SU-DHL-6 (cell line): ENCODE data around the gene MED29.

ENCODE experiments used
- H2AFZ ChIP-seq: fragments of 200-600 bp; sonication (generic); 2 replicates; pipeline ENCODE4 v1.6.1; 2014; ENCODE audit warnings: low read depth, mild to moderate bottlenecking, moderate library complexity, mixed read lengths, antibody characterized with exemption, low read length; ENCODE audit not compliant: severe bottlenecking
- H3F3A ChIP-seq: fragments of 200-600 bp; shearing (Covaris generic); 2 replicates; pipeline ENCODE4 v1.6.0; 2016; ENCODE audit warnings: antibody characterized with exemption, mild to moderate bottlenecking; ENCODE audit not compliant: insufficient read depth
- H3K27ac ChIP-seq: fragments of 200-600 bp; sonication (generic); 2 replicates; pipeline ENCODE4 v1.5.1; 2016; ENCODE audit warnings: low read depth, mild to moderate bottlenecking, low read length, moderate library complexity, mixed read lengths
- H3K27me3 ChIP-seq: fragments of 200-600 bp; sonication (generic), shearing (Covaris generic); 2 replicates; pipeline ENCODE4 v1.6.0; 2014; ENCODE audit warnings: mild to moderate bottlenecking, low read length
- H3K36me3 ChIP-seq: fragments of 200-600 bp; sonication (generic); 2 replicates; pipeline ENCODE4 v1.6.1; 2014; ENCODE audit warnings: mild to moderate bottlenecking, low read length, mixed read lengths
- H3K4me2 ChIP-seq: fragments of 300-600, 200-600 bp; shearing (Covaris generic), sonication (generic); 2 replicates; pipeline ENCODE4 v1.6.0; 2014; ENCODE audit warnings: low read length, low read depth, mild to moderate bottlenecking; ENCODE audit not compliant: poor library complexity, severe bottlenecking
- H3K4me3 ChIP-seq: fragments of 200-600 bp; sonication (generic); 2 replicates; pipeline ENCODE4 v1.5.1; 2014; ENCODE audit warnings: antibody characterized with exemption, low read length, mild to moderate bottlenecking, mixed read lengths; ENCODE audit not compliant: insufficient read depth, poor library complexity, severe bottlenecking
- H3K79me2 ChIP-seq: fragments of 200-600 bp; sonication (generic); 2 replicates; pipeline ENCODE4 v1.6.1; 2014; ENCODE audit warnings: mild to moderate bottlenecking, low read length, moderate library complexity; ENCODE audit not compliant: insufficient read depth
- H3K9ac ChIP-seq: fragments of 200-600 bp; sonication (generic); 2 replicates; pipeline ENCODE4 v1.7.0; 2014; ENCODE audit warnings: mild to moderate bottlenecking, low read length
- H3K9me2 ChIP-seq: fragments of 200-600 bp; sonication (generic); replicated peaks from 2 replicates; pipeline ENCODE4 v1.6.1; 2014; ENCODE audit warnings: low read length; ENCODE audit not compliant: insufficient read depth
- H3K9me3 ChIP-seq: fragments of 200-600 bp; sonication (generic); 2 replicates; pipeline ENCODE4 v1.6.1; 2014; ENCODE audit warnings: low read length, mixed read lengths; ENCODE audit not compliant: insufficient read depth
- H4K20me1 ChIP-seq: fragments of 200-600 bp; sonication (generic); 2 replicates; pipeline ENCODE4 v1.6.1; 2014; ENCODE audit warnings: low read depth, mild to moderate bottlenecking, antibody characterized with exemption, low read length, moderate library complexity, mixed read lengths
- EZH2phosphoT487 ChIP-seq: fragments of 200-600 bp; sonication (generic), shearing (Covaris generic); conservative IDR thresholded peaks from 2 replicates; pipeline ENCODE4 v1.6.1; 2018; ENCODE audit warnings: mild to moderate bottlenecking, antibody characterized with exemption, low read length, moderate library complexity, mixed read lengths
- TF ChIP-seq, protein P1 (sequence below): fragments of 200-600 bp; sonication (generic); IDR thresholded peaks from one replicate; pipeline ENCODE4 v1.5.1; 2017; ENCODE audit warnings: antibody characterized with exemption, mild to moderate bottlenecking, low read length, moderate library complexity; ENCODE audit not compliant: insufficient read depth, poor library complexity, severe bottlenecking

Gene MED29

DNA sequence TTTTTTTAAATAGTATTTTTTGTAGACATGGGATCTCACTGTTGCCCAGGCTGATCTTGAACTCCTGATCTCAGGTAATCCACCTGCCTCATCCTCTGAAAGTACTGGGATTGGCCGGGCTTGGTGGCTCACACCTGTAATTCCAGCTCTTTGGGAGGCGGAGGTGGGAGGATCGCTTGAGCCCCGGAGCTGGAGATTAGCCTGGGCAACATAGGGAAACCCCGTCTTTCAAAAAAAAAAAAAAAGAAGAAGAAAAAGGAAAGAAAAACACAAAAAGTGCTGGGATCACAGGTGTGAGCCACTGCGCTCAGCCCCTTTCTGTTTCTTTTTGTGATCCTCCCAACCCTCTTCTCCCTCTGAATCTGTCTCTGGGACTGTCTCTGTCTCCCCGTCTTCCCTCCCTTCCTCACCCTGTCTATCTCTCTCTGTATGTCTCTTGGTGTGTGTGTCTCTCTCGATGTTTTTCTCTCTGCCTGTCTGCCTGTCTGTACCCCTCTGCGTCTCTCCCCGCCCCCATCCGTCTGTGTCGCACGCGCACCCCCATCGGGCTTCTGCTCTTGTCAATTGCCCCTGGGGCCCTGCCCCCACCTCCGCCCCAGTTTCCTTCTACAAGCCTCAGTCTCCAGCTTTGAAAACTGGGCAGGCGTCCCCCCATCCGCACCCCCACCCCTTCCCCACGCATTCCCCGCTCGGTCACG lies 14.9 kb downstream of the MED29 start:
- H3K27ac ChIP-seq: peak overlapping the region; percentile 98
- H3K9ac ChIP-seq: peak overlapping the region; percentile 98
- peaks cover 22% of the 10 kb centered on the region for H3K79me2 ChIP-seq
- H3K27me3 ChIP-seq: no peaks in the 10 kb centered on the region
- no peaks in the 10 kb centered on the region for H4K20me1 ChIP-seq
- H3K4me3 ChIP-seq: peak overlapping the region; percentile 91
- no peak for TF ChIP-seq EZH2phosphoT487
- TF ChIP-seq, protein P1, sequence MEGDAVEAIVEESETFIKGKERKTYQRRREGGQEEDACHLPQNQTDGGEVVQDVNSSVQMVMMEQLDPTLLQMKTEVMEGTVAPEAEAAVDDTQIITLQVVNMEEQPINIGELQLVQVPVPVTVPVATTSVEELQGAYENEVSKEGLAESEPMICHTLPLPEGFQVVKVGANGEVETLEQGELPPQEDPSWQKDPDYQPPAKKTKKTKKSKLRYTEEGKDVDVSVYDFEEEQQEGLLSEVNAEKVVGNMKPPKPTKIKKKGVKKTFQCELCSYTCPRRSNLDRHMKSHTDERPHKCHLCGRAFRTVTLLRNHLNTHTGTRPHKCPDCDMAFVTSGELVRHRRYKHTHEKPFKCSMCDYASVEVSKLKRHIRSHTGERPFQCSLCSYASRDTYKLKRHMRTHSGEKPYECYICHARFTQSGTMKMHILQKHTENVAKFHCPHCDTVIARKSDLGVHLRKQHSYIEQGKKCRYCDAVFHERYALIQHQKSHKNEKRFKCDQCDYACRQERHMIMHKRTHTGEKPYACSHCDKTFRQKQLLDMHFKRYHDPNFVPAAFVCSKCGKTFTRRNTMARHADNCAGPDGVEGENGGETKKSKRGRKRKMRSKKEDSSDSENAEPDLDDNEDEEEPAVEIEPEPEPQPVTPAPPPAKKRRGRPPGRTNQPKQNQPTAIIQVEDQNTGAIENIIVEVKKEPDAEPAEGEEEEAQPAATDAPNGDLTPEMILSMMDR: no peak
- no peaks in the 10 kb centered on the region for H3K36me3 ChIP-seq
- peak overlapping the region; percentile 56 for H2AFZ ChIP-seq
- no peaks in the 10 kb centered on the region for H3K9me3 ChIP-seq
- H3K4me2 ChIP-seq: peak overlapping the region; percentile 97
- H3K9me2 ChIP-seq: no peaks in the 10 kb centered on the region
- H3F3A ChIP-seq: peaks cover 53% of the 10 kb centered on the region

DNA sequence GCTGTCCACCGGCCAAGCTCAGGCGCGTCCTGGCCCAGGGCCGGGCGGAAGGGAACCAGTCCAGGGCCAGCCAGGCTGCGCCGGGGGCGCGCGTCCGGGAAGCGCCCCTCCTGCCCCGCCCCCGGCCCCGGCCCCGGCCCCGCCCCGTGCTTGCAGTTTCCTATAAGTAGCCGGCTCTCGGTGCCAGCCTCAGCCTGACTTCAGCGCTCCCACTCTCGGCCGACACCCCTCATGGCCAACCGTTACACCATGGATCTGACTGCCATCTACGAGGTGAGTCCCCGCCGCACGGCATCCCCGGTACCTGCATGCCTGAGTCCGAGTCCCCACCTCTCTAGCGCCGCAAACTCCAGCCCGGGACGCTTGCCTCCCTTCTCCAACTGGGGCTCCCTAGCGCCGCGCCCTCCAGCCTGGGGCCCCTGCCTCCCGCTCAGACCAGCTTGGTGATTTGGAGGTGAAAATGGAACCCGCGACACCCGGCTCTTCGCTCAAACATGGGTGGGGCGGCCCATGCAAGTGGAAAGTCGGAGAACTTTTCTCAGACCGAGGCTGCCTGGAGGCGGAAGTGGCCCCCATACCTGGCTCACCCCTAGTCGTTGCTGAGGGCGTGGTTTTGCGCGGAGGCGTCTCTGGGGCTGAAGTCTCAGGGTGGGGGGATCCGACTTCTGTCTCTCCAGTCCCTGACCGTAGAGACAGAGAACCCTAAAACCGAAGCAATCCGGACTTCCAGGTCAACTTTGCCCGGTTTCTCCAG lies 15.7 kb downstream of the MED29 start, which contains the start of gene ZFP36:
ZFP36 (plus strand) TSS at position 192 of the 754 bp plus-strand sequence; CDS start at position 250, 58 bp downstream.
- Histone ChIP-seq H3K27ac (peak within 1 kb of the TSS; percentile 98), H4K20me1 (no peaks in the 10 kb centered on the region), H3F3A (peaks cover 60% of the 10 kb centered on the region), H3K4me2 (peak within 1 kb of the TSS; percentile 97), H3K79me2 (peaks cover 22% of the 10 kb centered on the region), H3K9me2 (no peaks in the 10 kb centered on the region), H3K9me3 (no peaks in the 10 kb centered on the region), H3K4me3 (peak within 1 kb of the TSS; percentile 91), H3K36me3 (no peaks in the 10 kb centered on the region), H3K9ac (peak within 1 kb of the TSS; percentile 98), H3K27me3 (no peaks in the 10 kb centered on the region), H2AFZ (peak within 1 kb of the TSS; percentile 56)
- TF ChIP-seq, protein P1: no peak
- TF ChIP-seq EZH2phosphoT487: no peak

DNA sequence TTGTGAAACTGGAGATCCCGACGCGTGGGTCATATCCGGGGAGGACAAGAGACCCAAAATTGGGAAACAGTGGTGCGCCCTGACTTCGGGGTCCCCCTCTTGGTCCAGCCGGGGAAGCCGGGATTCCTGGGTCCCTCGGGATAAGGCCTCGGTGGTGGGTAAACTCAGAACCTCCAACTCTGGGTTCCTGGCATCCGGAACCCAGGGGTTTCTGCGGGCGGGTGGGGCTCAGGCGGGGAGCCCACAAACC lies 16.2 kb downstream of the MED29 start:
- TF ChIP-seq, protein P1: no peak
- no peak for TF ChIP-seq EZH2phosphoT487
- H2AFZ ChIP-seq: no peak overlapping the region

More for the DNA sequence above, 16.2 kb downstream of the MED29 start:
- peak overlapping the region; percentile 91 for H3K4me3 ChIP-seq
- H3K9me3 ChIP-seq: no peaks in the 10 kb centered on the region
- peak overlapping the region; percentile 98 for H3K9ac ChIP-seq
- no peaks in the 10 kb centered on the region for H4K20me1 ChIP-seq
- no peaks in the 10 kb centered on the region for H3K27me3 ChIP-seq
- no peaks in the 10 kb centered on the region for H3K36me3 ChIP-seq
- peak overlapping the region; percentile 97 for H3K4me2 ChIP-seq
- H3K9me2 ChIP-seq: no peaks in the 10 kb centered on the region
- peaks cover 22% of the 10 kb centered on the region for H3K79me2 ChIP-seq
- peaks cover 61% of the 10 kb centered on the region for H3F3A ChIP-seq
- H3K27ac ChIP-seq: peak overlapping the region; percentile 98
